OCI-M1 (cell line): Measurements from ENCODE around the gene NCOA6.
"Not testable (repeated sequence)": the region's sequence is repeated elsewhere in the genome, so short reads cannot be mapped to it uniquely, and the experiment has no call there.

Source experiments
- DNase-seq: peaks from one replicate; lab custom pipeline; 2025; lab: John Stamatoyannopoulos, UW

Gene NCOA6

DNA sequence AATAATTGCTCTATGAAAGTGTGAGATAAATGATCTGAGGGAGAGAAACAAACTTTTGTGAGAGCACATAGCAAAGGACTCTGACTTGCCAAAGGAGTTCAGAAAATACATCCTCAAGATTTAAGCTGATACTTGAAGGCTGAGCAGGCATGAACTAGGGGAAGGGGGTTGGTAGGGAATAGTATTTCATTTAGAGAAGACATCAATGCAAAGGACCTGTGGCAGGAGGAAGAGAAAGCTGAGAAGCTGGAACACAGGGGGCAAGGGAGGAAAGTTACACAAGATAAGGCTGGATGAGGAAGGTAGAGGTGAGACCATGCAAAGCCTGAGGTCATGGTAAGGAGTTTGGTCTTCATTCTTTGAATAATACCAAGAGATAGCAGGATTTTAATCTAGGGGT lies 50.6 kb downstream of the NCOA6 start:
- no peak for DNase-seq

DNA sequence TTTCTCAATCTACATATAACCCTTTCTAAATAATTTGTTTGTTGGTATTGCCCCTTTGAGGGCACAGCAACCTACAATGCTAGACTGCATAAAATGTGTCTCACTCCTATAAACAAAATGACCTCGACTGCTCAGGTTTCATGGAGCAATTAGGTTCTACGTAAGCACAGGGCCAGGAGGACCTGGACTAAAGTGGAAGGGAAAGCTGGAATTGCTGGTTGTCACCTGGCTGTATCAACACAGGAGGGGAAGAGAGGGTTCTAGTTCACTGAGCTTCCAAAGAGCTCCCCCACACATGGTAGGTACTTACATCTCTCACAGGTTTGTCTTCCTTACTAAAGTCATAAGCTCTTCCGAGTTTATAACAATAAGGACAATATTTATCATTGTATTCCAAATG lies 51.0 kb downstream of the NCOA6 start:
- DNase-seq = no peak

DNA sequence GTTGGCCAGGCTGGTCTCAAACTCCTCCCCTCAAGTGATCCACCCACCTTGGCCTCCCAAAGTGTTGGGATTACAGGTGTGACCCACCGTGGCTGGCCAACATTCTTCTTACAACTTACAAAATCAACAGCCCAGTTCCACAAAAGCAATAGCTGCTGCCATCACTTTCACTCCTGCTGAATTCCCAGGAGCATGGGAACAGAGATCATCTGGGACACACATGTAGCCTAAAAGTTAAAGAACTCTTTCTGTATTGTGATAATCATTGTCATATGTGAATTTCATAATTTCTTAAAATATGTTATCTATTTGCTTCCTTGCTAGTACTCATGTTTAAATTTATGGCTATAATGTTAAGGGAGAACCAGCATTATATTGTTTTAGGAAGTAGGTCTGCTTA lies 51.7 kb downstream of the NCOA6 start:
- DNase-seq = no peak

DNA sequence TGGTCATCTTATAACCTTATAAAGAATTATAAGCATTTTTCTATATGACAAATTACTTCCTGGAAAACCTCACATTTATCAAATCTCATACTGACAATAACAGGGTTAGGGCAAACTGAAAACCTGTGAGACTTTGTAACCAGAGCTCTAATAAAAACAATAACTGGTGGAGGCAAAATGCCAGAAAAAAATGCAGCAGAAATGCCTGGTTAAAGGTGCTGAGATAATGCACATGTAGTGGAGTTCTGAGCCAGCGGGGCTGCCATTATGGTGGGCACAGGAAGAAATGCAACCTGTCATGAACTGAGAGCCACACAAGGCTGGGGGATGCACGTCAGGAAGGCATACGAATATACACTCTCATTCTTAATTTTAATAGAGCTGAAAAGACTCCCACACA lies 53.0 kb downstream of the NCOA6 start:
- DNase-seq = no peak

DNA sequence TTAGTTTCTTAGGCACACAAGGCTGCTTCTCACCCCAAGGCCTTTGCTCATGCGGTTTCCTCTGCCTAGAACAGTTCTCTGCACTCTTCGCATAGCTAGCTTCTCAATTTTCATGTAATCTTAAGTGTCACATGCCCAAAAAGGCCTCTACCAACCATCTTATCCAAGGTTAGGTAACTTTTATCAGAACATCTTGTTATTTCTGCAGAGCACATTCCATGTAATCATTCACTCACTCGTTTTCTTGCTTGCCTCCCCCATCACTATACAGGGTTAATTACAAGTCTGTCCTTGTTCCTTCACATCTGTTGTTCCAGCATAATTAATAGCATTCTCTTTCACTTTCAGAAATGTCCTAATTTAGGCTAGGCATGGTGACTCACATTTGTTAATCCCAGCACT lies 53.8 kb downstream of the NCOA6 start:
- peak; percentile 80 for DNase-seq

DNA sequence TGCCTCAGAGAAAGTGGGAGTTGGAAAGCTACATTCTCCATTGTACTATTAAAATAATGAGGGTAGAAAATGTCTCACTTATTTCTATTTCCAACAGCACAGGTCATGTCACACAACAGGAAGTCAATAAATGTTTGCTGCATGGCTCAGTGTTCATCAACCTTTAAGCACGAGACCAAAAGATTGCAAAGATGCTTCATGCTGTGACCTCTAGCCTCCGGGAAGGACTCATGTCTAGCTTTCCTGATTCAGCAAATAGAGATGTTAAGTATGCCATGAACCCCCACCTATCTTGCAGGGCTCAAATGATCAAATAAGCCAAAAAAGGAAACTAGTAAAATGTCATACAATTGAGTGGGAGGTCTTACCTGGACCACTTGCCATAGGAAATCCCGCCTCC lies 57.4 kb downstream of the NCOA6 start:
- no peak for DNase-seq

DNA sequence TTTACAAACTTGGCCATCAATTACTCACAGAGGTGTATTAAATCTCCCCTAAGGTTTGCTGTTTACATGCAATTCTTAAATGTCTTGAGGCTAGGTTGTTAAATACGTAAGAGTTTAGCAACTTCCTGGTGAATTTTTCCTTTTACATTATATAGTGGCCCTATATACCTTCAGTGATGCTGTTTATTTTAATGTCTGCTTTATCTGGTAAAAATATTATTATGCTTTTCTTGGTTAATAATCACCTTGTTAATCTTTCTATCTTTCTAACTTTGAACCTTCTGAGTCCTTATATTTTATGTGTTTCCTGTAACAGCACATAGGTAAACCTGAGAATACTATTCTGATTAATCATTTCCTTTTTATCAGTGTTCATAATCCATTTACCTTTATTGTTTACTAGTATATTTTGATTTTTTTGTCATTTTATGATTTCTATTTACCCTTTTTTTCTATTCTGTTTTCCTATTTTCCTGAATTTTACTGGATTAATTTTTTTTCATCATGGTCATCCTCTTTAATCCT lies 63.4 kb downstream of the NCOA6 start:
- DNase-seq = no peak

DNA sequence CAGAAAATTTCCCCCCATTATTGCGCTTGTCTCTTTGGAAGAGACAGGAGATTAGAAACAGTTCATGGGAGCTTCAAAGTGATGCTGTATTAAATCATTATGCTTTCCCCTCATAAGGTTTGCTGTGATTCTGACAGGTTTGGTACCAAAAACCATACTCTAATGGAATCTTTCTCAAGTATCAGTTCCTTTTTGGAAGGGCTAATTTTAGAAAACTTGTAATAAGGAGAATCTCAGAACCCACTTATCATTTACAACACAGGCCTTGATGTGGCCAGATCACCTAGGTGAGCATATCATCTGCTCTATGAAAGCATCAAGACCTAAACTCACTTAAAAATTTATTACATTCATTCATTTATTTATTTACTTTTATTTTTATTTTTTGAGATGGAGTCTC lies 70.1 kb downstream of the NCOA6 start:
- no peak for DNase-seq

DNA sequence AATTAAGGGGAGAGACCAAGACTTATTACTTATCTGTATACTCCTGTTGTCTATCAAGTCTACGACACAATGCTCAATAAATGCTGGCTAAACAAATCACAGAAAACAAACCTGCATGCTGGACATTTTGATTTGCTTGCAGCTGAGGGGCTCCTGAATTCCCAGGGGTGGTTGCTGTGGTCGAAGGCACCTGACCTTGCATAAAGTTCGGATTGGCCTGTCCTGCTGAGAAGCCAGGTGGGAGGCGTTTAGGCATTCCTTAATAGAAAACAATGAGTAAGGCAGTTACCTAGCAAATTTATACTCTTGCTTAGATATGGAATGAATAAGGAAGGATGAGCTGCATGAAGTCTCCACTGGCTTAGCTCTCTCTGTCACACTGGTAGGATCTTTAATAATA lies 70.8 kb downstream of the NCOA6 start:
- DNase-seq = no peak

DNA sequence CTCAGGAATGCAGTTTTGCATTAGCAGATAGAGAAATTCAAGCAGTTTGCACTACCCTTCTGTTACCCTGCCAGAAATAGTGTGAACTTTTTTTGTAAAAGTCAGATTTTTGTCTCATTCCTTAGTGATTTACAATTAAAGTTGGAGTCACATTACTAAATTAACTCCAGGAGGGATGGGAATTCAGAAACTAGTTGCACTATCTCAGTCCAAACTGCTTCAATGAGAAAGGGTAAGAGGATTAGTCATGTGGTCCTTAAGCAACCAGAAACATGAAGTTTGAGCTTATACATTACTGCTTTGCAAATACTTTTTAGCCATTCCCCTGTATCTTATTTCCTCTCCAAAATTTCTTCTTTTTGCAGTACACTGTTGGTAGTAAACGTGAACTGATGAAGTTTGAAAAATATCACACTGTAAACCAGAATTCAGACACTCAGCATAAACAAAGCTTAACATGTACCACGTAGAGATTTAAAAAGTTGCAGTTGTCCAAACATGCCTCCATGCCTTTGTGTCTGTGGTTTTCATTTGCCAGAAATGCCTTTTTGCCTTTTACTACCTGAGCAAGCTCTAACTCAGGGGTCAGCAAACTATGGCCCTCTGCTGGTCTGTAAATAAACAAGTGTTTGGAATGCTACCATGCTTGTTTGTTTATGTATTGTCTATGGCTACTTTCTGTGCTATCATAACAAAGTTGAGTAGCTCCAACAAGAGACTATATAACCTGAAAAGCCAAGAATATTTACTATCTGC lies 71.6 kb downstream of the NCOA6 start:
- peak; percentile 3 for DNase-seq

DNA sequence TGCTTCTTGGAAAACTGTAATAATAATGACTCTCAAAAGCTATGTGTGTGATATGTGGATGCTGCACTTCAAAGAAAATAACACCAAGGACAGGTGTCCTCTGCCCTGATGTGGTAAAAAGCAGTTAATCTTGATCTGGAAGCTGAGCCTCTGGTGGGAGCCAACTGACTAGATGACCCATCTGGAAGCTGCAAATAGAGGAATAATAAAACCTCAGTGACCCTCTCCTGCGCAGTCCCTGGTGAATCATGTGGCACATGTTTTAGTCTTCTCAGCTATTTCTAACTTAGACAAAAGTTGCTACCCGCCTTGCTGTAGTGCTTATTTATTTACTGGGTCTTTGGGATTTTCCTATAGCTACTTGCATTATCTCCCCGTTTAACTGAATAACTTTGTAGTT lies 74.0 kb downstream of the NCOA6 start:
- no peak for DNase-seq

DNA sequence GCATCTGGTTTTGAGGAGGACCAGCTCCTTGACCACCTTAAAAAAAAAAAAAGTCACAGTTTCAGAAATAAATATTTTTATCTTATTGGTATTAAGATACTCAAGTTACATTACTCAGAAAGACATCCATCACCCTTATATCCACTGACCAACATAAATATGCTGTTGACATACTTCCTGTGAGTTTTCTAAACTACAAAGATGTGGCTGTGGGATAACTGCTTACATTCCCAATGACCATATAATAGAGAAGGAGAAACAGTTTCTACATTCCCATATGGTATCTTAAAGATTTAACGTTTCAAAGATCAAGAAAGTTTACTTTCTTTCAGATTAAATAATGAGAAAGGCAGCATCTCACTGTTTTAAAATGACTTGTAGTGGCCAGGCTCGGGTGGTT lies 75.0 kb downstream of the NCOA6 start:
- no peak for DNase-seq

DNA sequence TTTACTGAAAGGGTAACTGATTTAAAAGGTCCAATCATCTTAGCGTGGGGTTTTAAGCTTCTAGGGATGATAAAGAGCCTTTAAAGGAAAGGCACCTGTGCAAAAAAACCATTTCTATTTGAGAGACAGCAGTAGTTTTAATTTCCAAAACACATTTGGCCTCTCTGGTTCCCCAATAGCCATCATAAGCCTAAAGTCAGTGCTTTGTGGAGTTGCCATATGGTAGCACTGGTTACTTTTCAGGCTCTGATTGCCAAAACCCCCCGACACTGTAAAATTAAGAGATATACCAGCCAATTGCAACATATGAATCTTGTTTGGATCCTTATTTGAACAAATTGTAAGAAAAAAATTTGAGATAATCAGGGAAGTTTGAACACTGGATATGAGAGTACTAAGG lies 76.7 kb downstream of the NCOA6 start:
- no peak for DNase-seq

DNA sequence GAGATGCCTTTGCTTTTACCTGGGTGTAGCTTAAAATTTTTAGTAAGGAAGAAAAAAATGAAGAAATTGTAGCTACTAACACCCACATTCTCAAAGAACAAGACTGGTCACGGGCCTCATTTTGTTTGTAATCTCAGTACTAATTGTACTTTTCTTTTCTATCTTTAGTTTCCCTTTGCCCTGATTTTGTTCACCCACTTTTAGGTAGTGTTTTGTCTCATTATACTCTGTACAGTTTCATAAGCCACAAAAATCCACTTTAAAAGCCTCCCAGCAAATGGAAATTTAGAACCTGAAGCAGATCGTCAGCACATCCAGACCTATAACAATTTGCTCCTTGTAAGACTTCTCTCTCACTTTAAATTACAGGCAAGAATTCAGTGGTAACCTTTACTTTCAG lies 78.0 kb downstream of the NCOA6 start:
- DNase-seq = no peak

DNA sequence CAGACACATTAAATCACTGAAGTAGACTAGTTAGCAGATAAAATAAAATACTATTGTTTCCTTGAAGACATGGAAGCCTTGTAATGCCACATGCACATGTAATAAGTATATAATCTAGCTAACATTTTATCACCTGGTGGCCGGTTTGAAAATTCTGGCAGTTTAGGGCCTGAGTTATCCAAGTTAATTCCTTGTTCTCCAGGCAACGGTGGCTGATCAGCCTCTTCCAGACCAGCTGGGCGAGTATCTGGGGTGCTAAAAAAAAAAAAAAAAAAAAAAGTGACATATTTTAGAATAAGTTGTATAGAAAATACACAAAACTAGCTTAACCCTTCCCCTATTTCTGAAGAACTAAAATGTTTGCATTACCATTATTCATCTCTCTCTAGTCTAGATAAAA lies 78.8 kb downstream of the NCOA6 start:
- DNase-seq = no peak

DNA sequence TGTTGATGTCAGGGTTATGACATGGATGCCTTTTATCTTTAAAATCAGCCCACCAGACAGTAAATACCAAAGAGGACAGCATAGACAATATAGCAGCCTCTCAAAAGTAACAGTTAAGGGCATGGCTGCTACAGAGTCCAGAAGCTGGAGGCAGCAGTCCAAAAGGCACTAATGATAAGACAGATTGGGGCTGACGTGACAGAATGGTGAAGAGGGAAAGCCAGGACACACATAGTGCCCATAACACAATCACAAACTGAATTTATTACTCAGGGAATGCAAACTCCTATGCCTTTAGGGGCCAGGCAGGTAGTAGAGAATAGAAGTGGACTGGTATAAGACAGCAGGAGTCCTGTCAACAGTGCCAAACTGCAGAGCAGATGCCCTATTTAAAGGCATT lies 80.6 kb downstream of the NCOA6 start:
- DNase-seq = no peak

DNA sequence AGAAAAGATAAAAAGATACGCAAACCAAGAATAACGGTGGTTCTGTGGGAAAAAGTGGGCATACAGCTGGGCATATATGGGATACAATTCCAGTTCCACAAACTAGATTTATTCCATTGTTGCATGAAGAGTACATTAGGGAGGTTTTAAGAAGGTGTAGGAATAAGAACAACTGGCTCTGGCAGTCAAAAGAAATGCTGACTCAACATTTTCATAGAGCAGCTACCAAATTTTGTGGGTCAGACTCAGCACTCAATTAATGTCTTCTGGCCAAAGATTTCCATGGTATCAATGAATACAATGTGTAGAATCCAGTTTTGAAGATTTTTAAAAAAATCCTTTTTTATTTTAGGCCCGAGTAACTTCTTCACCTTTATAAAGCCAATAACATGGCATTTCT lies 81.1 kb downstream of the NCOA6 start:
- DNase-seq = no peak

DNA sequence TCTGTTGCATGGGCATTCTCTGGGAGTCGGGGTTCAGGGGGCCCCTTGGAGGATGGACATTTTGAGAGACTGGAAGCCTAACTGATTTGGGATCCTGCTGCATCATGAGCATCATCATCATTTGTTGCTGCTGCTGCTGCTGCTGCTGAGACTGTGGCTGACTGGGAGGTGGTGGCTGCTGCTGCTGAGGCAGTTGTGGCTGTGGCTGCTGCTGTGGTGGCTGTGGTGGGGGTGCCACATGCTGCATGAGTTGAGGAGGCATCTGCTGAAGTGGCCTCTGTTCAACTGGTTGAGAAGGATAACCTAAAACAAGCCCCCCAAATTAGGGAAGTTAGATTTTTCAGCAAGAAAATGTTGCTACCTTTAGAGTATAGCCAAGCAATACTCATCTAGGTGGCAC lies 82.4 kb downstream of the NCOA6 start:
- no peak for DNase-seq

DNA sequence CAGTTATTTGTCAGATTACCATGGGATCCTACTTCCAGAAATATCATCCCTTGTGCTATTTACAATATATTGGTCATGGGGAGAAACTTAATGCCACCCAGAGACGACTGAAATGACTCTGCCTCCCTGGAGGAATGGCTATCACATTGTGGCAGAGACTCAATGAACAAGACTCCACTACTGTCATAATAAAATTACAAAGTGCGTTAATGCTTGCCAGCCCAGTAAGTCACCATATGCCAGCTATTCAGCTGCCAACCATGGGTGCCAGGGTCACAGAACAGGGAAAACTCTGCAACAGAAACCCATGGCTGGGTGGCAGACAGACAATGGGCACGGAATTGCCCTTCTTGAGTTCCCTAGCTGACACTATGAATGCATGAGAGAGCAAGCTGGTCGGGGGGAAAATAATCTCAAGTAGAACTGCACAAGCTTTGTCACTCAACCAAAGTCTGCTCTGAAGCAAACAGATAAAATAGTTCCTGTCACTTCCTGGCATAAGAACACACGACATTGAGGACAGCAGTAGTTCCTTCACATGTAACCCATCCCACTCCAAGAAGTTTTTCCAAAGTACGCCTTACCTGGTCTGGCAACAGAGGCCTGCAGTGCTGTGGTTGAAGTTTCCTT lies 89.2 kb downstream of the NCOA6 start:
- DNase-seq = peak; percentile 38

DNA sequence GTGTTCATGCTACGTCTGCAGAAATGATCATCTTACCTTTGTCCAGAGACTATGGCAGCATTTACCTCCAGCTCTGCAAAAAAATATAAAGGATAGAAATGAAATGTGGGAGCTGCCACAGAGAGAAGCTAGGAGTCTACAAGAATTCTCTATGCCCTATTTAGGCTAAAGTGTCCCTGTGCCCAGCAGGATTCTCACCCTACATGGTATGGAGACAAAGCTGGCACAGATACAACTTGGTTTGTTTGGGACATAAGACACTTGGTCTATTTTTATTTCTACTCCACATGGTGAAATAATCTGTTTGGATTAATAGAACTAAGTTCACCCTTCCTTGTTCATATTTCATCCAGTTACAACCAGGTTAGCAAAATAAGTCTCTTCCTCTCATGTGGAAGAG lies 92.9 kb downstream of the NCOA6 start:
- DNase-seq = no peak

DNA sequence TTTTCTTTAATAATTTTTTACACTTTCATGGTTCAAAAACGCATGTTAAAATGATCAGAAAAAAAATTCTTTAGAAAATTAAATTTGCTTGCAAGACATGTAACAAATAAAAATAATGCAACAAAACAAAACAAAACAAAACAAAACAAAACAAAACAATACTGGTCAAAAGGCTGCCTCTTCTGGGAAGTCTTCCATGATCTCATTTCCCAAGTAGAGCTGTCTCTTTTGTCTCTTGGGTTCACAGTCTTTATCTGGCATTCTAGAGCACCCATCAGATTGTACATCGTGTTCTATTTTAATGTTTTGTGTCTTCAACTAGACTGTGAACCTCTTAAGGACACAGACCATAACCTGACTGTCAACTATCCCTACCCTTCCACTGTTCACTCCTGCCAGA lies 96.0 kb downstream of the NCOA6 start:
- DNase-seq = no peak

DNA sequence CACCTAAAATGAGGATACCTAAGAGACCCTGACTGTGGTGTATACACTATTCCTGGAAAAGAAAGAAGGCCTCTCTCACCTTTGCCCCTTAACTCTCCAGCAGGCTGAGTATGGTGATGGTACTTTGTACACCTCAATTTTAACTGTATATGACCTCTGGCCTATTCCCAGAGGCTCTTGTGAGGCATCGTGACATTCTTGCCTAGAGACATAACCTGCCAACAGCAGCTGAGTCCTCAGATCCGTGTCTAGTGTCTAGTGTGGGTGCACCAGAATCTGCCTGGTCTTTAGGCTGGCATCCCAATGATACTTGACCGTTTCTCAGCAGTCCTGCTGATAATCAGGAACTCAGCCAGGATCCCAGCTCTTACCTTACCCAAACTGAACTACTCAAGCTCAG lies 101.3 kb downstream of the NCOA6 start:
- no peak for DNase-seq

DNA sequence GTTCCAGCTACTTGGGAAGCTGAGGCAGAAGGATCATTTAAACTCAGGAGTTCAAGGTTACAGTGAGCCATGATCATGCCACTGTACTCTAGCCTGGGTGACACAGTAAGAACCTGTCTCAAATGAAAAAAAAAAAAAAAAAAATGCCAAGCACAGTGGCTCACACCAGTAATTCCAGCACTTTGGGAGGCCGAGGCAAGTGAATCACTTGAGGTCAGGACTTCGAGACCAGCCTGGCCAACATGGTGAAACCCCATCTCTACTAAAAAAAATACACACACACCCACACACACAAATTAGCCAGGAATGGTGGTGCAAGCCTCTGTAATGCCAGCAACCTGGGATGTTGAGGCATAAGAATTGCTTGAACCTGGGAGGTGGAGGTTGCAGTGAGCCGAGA lies 102.9 kb downstream of the NCOA6 start:
- DNase-seq = not testable (repeated sequence)

DNA sequence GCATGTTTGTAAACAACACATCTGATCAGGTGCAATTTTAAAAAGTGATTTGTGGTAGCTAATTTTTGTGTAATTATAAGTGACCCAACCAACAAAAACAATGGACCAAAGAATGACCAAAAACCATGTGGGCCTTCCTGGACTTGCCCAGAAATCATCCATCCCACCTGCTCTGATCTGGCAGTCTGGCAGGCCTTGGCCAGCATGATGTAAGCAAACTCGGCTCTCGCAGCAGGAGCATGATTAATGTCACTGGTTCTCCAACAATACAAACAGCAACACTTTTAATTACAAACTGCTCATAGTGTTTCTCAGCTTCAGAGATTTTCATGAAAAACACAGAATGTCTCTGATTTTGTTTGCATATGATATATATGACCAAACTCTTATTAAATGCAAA lies 105.2 kb downstream of the NCOA6 start:
- DNase-seq = no peak
